ENCODE measurements around the gene SHH. TPM values are rescaled to one million over a fixed set of nuclear protein-coding genes. Genes with fewer than 3 reads are reported as not detected.
"Not testable (repeated sequence)": the region's sequence is repeated elsewhere in the genome, so short reads cannot be mapped to it uniquely, and the experiment has no call there.

The SHH gene
- total and polyA plus RNA-seq, 2 of the 13 experiments (the other 11 are each of a cell fraction or from before 2014, with no cell fraction given): 1.9 to 3.4 TPM

- H2AFZ ChIP-seq (ENCODE audit: low read length); H3K9me3 ChIP-seq (ENCODE audit: low read length); H3K79me2 ChIP-seq (ENCODE audit: insufficient read depth, low read length); FAIRE-seq; CTCF ChIA-PET (ENCODE audit: low intra/inter-chr PET ratio, low total read pairs); H3K4me3 ChIP-seq (replicated peaks in 1 of 3; ENCODE audit: insufficient read depth in 1 of 3, low read depth in 2 of 3, low read length in 3 of 3); ATAC-seq; H4K20me1 ChIP-seq (ENCODE audit: insufficient read depth, low read length); DNase-seq (ENCODE audit: low spot score); BruUV-seq (replicated peaks); H3K4me2 ChIP-seq (ENCODE audit: low read depth, low read length); H3K27ac ChIP-seq (ENCODE audit: extremely low read length, insufficient read depth, low read length); POLR2A ChIA-PET; intact Hi-C loops (cut with micrococcal nuclease; ENCODE audit: unreplicated experiment); H3K9ac ChIP-seq (ENCODE audit: insufficient read depth, low read depth, low read length); H3K36me3 ChIP-seq (replicated peaks in 1 of 2; ENCODE audit: control insufficient read depth in 1 of 2, insufficient read depth in 2 of 2, low read length in 2 of 2): not testable (repeated sequence)
- peaks cover 18% of the 10 kb centered on the region for H3K4me1 ChIP-seq (ENCODE audit: insufficient read depth, low read length)
- peaks cover 6 to 76% of the 10 kb centered on the region in 2 experiments for H3K27me3 ChIP-seq (ENCODE audit: control insufficient read depth in 1 of 2, insufficient read depth in 2 of 2, low read length in 2 of 2)
- 80% methylated on average over 1 of the region's 4 CpGs for WGBS (ENCODE audit: low lambda C conversion rate)
- in situ Hi-C loops (cut with HindIII; ENCODE audit: extremely low pct_ligation_motif_present, low pct_unique_long_range_greater_than_20kb): loop anchor here (5.0 to 25.0 kb wide), 3 partner anchors 147 to 820 kb away; partner anchors contain the start of gene RNF32
Measured at GRCh38 chr7:155817515-155817914, 5.3 kb upstream of the SHH start.

- Histone ChIP-seq H3K4me3 (replicated peaks in 1 of 3; ENCODE audit: insufficient read depth in 1 of 3, low read depth in 2 of 3, low read length in 3 of 3) (no peak overlapping the region), H3K36me3 (replicated peaks in 1 of 2; ENCODE audit: control insufficient read depth in 1 of 2, insufficient read depth in 2 of 2, low read length in 2 of 2) (no peaks in the 10 kb centered on the region), H3K4me2 (ENCODE audit: low read depth, low read length) (no peak overlapping the region), H3K27me3 (ENCODE audit: control insufficient read depth in 1 of 2, insufficient read depth in 2 of 2, low read length in 2 of 2) (peaks cover 6 to 76% of the 10 kb centered on the region in 2 experiments), H3K79me2 (ENCODE audit: insufficient read depth, low read length) (no peaks in the 10 kb centered on the region), H3K27ac (ENCODE audit: extremely low read length, insufficient read depth, low read length) (no peak overlapping the region), H2AFZ (ENCODE audit: low read length) (no peak overlapping the region), H3K4me1 (ENCODE audit: insufficient read depth, low read length) (peaks cover 23% of the 10 kb centered on the region), H3K9me3 (ENCODE audit: low read length) (no peaks in the 10 kb centered on the region), H3K9ac (ENCODE audit: insufficient read depth, low read depth, low read length) (no peak overlapping the region), H4K20me1 (ENCODE audit: insufficient read depth, low read length) (peaks cover 5% of the 10 kb centered on the region; the same call in 1 of the 2 replicates)
- intact Hi-C loops (cut with micrococcal nuclease; ENCODE audit: unreplicated experiment) (no loop called here), in situ Hi-C loops (cut with HindIII; ENCODE audit: extremely low pct_ligation_motif_present, low pct_unique_long_range_greater_than_20kb) (loop anchor here (5.0 to 25.0 kb wide), 3 partner anchors 148 to 820 kb away; partner anchors contain the start of gene RNF32)
- WGBS (ENCODE audit: low lambda C conversion rate): 80% methylated on average over 1 of the region's 16 CpGs
- ATAC-seq: no peak
- TF ChIP-seq PHF21A (CRISPR knock-in tag; IDR thresholded peaks at IDR 0.05) (no peak), UBTF (CRISPR knock-in tag; IDR thresholded peaks at IDR 0.05) (no peak), ZNF564 (CRISPR knock-in tag; IDR thresholded peaks at IDR 0.05) (no peak), ZNF772 (CRISPR knock-in tag; IDR thresholded peaks at IDR 0.05) (no peak), NR1H2 (CRISPR knock-in tag; IDR thresholded peaks at IDR 0.05; ENCODE audit: borderline replicate concordance, low read depth) (no peak), PAX8 (CRISPR knock-in tag; IDR thresholded peaks at IDR 0.05; ENCODE audit: borderline replicate concordance) (no peak), NCOA1 (CRISPR knock-in tag; IDR thresholded peaks at IDR 0.05) (no peak), WIZ (CRISPR knock-in tag; IDR thresholded peaks at IDR 0.05) (no peak), ZBTB49 (CRISPR knock-in tag; IDR thresholded peaks at IDR 0.05; ENCODE audit: borderline replicate concordance) (no peak), JARID2 (CRISPR knock-in tag; IDR thresholded peaks at IDR 0.05; ENCODE audit: insufficient replicate concordance) (no peak), NCOR1 (IDR thresholded peaks at IDR 0.05; ENCODE audit: borderline replicate concordance, low read length) (no peak)
- BruUV-seq (replicated peaks): no TSS peak
- no peak for DNase-seq (ENCODE audit: low spot score)
- CTCF ChIA-PET (ENCODE audit: low intra/inter-chr PET ratio, low total read pairs): no interaction called here
- FAIRE-seq: no peak
- POLR2A ChIA-PET: no interaction called here
Measured at GRCh38 chr7:155816996-155817395, 4.7 kb upstream of the SHH start.

Data from HepG2 (cell line).